HG02852 (cell line): ENCODE measurements around the gene METTL23.

Experiments
- ATAC-seq: cut with Tn5 transposase; IDR thresholded peaks from one replicate; pipeline ENCODE4 v1.9.1; 2021; ENCODE audit warnings: mild to moderate bottlenecking, moderate library complexity; ENCODE audit not compliant: unreplicated experiment

METTL23 gene

GRCh38 chr17:76755285-76755684 is 28.6 kb downstream of the METTL23 start:
- no peak for ATAC-seq

DNA sequence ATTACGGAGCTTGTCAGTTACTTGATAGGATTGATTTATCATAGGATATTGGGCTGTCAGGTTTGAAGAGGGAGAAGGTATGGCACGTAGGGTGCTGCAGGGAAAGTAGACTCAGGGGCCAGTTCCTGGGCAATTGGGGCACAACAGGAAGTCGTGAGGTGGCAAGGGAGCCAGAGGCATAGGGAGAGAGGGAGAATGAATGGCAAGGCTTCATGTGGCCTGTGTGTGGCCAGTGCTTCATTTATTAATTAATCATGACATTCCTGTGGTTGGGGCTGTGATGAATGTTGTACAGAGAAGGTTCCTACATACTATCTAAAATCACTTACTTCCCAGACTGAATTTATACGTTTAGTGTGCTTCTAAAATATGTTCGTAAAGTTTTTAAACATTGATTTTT is 30.6 kb downstream of the METTL23 start:
- ATAC-seq = no peak

- no peak for ATAC-seq
Measured at GRCh38 chr17:76758570-76758969, 31.9 kb downstream of the METTL23 start.

GRCh38 chr17:76772842-76773525 is 46.3 kb downstream of the METTL23 start:
- no peak for ATAC-seq

- no peak for ATAC-seq
Measured at GRCh38 chr17:76775021-76775600, 48.5 kb downstream of the METTL23 start.

DNA sequence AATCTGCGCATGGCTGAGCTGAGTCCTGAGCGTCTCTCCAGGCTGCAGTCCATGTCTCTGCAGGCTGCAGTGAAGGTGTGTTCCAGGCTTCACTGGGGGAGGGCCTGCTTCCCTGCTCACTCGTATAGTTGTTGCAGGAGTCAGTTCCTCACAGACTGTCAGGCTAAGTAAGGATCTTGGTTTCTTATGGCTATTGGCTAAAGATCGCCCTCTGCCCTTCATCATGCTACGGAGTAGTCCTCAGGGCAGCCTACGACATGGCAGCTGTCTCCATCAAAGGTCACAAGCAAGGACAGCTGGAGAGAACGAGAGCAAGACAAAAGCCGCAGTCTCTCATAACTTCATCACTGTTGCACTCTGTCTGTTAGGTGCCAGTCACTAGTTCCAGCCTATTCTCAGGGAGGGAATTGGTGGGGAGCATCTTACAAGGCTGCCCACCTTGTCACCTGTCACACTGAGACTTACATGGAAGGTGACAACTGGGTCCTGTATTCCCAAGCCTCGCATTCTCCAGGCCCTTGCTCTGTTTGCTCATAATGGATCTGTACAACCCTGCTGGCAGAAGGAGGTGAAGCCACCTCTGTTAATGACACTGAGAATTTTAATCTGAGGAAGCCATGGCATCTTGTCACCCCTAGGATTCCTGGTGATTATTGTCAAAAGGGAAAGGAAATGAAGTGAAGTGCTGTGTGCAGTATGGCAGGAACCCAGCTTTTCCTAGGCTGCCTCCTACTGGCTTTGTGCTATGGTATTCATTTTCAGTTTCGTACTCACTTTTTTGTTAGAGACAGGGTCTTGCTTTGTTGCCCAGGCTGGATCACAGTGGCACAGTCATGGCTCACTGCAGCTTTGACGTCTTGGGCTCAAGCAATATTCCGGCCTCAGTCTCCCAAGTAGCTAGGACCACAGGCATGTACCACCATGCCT is 54.7 kb downstream of the METTL23 start:
- ATAC-seq = no peak

DNA sequence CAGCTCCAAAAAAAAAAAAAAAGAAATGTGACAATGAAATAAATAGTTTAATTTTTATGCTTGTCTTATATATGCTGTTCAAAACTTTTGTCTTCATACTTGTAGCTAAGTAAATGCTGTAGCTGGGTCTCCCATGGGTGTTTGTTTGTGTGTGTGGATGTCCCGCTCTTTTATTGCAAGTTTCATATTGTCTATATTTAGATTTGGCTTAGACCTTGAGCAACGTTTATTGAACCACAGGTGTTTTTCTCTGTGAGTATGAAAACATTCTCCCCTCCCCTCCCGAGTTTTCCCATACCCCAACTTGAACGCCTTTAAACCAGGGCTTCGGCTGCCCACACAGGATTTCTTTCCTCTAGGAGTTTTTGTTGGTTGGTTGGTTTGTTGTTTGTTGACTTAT is 56.5 kb downstream of the METTL23 start:
- no peak for ATAC-seq
